Measurements from ENCODE around the gene ANKRD24. TPM values are rescaled to one million over a fixed set of nuclear protein-coding genes. Genes with fewer than 3 reads are reported as not detected.

The ANKRD24 gene
- total and polyA plus RNA-seq, 2 experiments from 2014 or later = 3.7 to 18.0 TPM

DNA sequence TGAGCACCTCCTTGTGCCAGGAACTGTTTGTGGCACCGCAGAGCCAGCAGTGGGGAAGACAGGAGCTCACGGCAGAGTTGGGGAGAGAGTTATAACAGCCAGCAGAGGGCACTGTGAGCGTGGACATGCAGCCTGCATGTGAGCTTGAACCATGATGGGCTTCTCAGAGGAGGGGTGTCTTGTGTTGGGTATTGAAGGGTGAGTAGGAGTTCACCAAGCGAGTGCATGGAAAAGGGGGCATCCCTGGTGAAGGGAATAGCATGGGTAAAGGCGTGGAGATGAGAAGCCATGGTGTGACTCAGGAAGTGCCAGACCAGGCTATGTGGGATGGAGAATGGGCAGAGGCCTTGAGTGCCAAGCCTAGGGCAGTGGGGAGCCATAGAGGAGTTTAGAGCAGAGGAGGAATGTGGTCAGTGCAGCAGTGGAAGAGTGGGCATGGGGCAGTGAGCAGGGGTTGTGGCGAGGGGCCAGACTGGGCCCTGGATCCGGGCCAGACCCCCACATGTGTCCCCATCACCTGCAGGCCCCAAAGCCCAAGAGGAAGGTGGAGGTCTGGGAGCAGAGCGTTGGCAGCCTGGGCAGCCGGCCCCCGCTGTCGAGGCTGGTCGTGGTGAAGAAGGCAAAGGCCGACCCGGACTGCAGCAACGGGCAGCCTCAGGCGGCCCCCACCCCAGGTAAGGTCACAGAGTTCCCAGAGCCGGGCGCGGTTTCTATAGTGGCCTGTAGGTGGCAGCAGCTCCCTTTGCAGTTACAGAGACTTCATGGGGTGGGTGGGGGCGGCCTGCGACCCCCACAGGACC, 84.8 kb downstream of the ANKRD24 start:
- H3K4me2 ChIP-seq = no peak overlapping the region
- peaks cover 39% of the 10 kb centered on the region for H3K36me3 Mint-ChIP-seq (ENCODE audit: low read depth)
- no peak overlapping the region for H3K27ac Mint-ChIP-seq
- no peak overlapping the region for H2AFZ ChIP-seq
- H3K9me2 ChIP-seq (ENCODE audit: insufficient read depth) = no peaks in the 10 kb centered on the region
- no peaks in the 10 kb centered on the region; the same call in 1 of the 2 replicates for H4K20me1 ChIP-seq (replicated peaks; ENCODE audit: insufficient read depth)
- no peak overlapping the region for H3K4me3 ChIP-seq
- 0 out of 3 replicates have a peak, but pooled peaks cover 3% of the 10 kb centered on the region for H3K4me1 Mint-ChIP-seq
- H3K4me1 ChIP-seq (ENCODE audit: insufficient read depth) = no peaks in the 10 kb centered on the region
- H3K27ac ChIP-seq (ENCODE audit: low read depth) = no peak overlapping the region
- H3K9me3 Mint-ChIP-seq = no peaks in the 10 kb centered on the region
- ATAC-seq (peak; percentile 95), DNase-seq (ENCODE audit: low spot score) (peak; percentile 93)
- H3K27me3 ChIP-seq (ENCODE audit: insufficient read depth) = no peaks in the 10 kb centered on the region
- H3K36me3 ChIP-seq (ENCODE audit: insufficient read depth) = no peaks in the 10 kb centered on the region; the same call in 1 of the 2 replicates
- no peak for TF ChIP-seq EZH2 (IDR thresholded peaks at IDR 0.05; ENCODE audit: low read depth, unreplicated experiment)
- TF ChIP-seq, protein P1, sequence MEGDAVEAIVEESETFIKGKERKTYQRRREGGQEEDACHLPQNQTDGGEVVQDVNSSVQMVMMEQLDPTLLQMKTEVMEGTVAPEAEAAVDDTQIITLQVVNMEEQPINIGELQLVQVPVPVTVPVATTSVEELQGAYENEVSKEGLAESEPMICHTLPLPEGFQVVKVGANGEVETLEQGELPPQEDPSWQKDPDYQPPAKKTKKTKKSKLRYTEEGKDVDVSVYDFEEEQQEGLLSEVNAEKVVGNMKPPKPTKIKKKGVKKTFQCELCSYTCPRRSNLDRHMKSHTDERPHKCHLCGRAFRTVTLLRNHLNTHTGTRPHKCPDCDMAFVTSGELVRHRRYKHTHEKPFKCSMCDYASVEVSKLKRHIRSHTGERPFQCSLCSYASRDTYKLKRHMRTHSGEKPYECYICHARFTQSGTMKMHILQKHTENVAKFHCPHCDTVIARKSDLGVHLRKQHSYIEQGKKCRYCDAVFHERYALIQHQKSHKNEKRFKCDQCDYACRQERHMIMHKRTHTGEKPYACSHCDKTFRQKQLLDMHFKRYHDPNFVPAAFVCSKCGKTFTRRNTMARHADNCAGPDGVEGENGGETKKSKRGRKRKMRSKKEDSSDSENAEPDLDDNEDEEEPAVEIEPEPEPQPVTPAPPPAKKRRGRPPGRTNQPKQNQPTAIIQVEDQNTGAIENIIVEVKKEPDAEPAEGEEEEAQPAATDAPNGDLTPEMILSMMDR (conservative IDR thresholded peaks at IDR 0.05; ENCODE audit: low read depth in 2 of 2) = peak; percentile 90 to 97
- H3K79me2 ChIP-seq (replicated peaks; ENCODE audit: insufficient read depth) = no peaks in the 10 kb centered on the region
- peaks cover 13% of the 10 kb centered on the region for H3K27me3 Mint-ChIP-seq (ENCODE audit: insufficient read depth, low read depth, poor library complexity)
- no peak overlapping the region for H3K4me3 Mint-ChIP-seq
- no peaks in the 10 kb centered on the region; the same call in 1 of the 2 replicates for H3F3A ChIP-seq (replicated peaks; ENCODE audit: low read depth)

DNA sequence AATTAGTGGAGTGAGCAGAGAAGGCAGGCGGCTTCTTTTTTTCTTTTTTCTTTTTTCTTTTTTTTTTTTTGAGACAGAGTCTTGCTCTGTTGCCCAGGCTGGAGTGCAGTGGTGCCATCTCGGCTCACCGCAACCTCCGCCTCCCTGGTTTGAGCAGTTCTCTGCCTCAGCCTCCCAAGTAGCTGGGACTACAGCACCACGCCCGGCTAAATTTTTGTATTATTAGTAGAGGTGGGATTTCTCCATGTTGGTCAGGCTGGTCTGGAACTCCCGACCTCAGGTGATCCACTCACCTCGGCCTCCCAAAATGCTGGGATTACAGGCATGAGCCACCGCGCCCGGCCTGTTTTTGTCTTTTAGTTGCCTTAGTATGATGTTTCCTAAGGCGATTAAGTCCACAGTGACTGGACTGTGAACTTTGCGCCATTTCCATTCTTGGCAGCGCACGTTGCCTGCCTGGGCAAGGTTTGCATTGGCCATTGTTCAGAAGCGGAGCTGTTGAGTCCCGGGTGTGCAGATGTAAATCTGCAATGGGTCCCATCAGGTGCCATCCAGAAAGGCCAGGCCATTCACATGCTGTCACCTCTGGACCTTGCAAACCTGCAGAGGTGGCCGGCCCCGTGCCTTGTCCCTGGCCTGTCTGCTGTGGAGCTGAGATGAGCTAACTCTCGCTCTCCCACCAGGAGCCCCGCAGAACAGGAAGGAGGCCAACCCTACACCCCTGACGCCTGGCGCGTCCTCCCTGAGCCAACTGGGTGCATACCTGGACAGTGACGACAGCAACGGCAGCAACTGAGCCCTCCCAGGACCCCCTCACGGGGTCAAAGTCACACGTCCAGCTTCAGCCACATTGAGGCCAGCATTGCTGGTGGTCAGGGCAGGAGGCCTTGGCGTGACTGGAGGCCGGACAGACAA, 85.7 kb downstream of the ANKRD24 start:
- H3K27ac Mint-ChIP-seq = no peak overlapping the region
- Histone ChIP-seq H3K79me2 (replicated peaks; ENCODE audit: insufficient read depth) (no peaks in the 10 kb centered on the region), H3K9me2 (ENCODE audit: insufficient read depth) (no peaks in the 10 kb centered on the region), H3K27ac (ENCODE audit: low read depth) (no peak overlapping the region), H3K4me2 (no peak overlapping the region), H4K20me1 (replicated peaks; ENCODE audit: insufficient read depth) (no peaks in the 10 kb centered on the region; the same call in 1 of the 2 replicates), H3K4me3 (no peak overlapping the region), H3K27me3 (ENCODE audit: insufficient read depth) (no peaks in the 10 kb centered on the region), H3K4me1 (ENCODE audit: insufficient read depth) (no peaks in the 10 kb centered on the region), H2AFZ (no peak overlapping the region), H3F3A (replicated peaks; ENCODE audit: low read depth) (no peaks in the 10 kb centered on the region; the same call in 1 of the 2 replicates), H3K36me3 (ENCODE audit: insufficient read depth) (no peaks in the 10 kb centered on the region; the same call in 1 of the 2 replicates)
- no peaks in the 10 kb centered on the region for H3K9me3 Mint-ChIP-seq
- H3K36me3 Mint-ChIP-seq (ENCODE audit: low read depth) = peaks cover 37% of the 10 kb centered on the region
- no peak for DNase-seq (ENCODE audit: low spot score)
- ATAC-seq = no peak
- no peak overlapping the region for H3K4me3 Mint-ChIP-seq
- H3K4me1 Mint-ChIP-seq = 0 out of 3 replicates have a peak, but pooled peaks cover 3% of the 10 kb centered on the region
- peaks cover 13% of the 10 kb centered on the region for H3K27me3 Mint-ChIP-seq (ENCODE audit: insufficient read depth, low read depth, poor library complexity)
- TF ChIP-seq ZNF114 (CRISPR knock-in tag; IDR thresholded peaks at IDR 0.05) = no peak
- TF ChIP-seq POLR2AphosphoS5 (IDR thresholded peaks at IDR 0.05; ENCODE audit: low read depth) = no peak
- TF ChIP-seq, protein P2, sequence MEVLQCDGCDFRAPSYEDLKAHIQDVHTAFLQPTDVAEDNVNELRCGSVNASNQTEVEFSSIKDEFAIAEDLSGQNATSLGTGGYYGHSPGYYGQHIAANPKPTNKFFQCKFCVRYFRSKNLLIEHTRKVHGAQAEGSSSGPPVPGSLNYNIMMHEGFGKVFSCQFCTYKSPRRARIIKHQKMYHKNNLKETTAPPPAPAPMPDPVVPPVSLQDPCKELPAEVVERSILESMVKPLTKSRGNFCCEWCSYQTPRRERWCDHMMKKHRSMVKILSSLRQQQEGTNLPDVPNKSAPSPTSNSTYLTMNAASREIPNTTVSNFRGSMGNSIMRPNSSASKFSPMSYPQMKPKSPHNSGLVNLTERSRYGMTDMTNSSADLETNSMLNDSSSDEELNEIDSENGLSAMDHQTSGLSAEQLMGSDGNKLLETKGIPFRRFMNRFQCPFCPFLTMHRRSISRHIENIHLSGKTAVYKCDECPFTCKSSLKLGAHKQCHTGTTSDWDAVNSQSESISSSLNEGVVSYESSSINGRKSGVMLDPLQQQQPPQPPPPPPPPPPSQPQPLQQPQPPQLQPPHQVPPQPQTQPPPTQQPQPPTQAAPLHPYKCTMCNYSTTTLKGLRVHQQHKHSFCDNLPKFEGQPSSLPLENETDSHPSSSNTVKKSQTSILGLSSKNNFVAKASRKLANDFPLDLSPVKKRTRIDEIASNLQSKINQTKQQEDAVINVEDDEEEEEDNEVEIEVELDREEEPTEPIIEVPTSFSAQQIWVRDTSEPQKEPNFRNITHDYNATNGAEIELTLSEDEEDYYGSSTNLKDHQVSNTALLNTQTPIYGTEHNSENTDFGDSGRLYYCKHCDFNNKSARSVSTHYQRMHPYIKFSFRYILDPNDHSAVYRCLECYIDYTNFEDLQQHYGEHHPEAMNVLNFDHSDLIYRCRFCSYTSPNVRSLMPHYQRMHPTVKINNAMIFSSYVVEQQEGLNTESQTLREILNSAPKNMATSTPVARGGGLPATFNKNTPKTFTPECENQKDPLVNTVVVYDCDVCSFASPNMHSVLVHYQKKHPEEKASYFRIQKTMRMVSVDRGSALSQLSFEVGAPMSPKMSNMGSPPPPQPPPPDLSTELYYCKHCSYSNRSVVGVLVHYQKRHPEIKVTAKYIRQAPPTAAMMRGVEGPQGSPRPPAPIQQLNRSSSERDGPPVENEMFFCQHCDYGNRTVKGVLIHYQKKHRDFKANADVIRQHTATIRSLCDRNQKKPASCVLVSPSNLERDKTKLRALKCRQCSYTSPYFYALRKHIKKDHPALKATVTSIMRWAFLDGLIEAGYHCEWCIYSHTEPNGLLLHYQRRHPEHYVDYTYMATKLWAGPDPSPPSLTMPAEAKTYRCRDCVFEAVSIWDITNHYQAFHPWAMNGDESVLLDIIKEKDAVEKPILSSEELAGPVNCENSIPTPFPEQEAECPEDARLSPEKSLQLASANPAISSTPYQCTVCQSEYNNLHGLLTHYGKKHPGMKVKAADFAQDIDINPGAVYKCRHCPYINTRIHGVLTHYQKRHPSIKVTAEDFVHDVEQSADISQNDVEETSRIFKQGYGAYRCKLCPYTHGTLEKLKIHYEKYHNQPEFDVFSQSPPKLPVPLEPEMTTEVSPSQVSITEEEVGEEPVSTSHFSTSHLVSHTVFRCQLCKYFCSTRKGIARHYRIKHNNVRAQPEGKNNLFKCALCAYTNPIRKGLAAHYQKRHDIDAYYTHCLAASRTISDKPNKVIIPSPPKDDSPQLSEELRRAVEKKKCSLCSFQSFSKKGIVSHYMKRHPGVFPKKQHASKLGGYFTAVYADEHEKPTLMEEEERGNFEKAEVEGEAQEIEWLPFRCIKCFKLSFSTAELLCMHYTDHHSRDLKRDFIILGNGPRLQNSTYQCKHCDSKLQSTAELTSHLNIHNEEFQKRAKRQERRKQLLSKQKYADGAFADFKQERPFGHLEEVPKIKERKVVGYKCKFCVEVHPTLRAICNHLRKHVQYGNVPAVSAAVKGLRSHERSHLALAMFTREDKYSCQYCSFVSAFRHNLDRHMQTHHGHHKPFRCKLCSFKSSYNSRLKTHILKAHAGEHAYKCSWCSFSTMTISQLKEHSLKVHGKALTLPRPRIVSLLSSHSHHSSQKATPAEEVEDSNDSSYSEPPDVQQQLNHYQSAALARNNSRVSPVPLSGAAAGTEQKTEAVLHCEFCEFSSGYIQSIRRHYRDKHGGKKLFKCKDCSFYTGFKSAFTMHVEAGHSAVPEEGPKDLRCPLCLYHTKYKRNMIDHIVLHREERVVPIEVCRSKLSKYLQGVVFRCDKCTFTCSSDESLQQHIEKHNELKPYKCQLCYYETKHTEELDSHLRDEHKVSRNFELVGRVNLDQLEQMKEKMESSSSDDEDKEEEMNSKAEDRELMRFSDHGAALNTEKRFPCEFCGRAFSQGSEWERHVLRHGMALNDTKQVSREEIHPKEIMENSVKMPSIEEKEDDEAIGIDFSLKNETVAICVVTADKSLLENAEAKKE (CRISPR knock-in tag; IDR thresholded peaks at IDR 0.05) = no peak
- TF ChIP-seq, protein P3, sequence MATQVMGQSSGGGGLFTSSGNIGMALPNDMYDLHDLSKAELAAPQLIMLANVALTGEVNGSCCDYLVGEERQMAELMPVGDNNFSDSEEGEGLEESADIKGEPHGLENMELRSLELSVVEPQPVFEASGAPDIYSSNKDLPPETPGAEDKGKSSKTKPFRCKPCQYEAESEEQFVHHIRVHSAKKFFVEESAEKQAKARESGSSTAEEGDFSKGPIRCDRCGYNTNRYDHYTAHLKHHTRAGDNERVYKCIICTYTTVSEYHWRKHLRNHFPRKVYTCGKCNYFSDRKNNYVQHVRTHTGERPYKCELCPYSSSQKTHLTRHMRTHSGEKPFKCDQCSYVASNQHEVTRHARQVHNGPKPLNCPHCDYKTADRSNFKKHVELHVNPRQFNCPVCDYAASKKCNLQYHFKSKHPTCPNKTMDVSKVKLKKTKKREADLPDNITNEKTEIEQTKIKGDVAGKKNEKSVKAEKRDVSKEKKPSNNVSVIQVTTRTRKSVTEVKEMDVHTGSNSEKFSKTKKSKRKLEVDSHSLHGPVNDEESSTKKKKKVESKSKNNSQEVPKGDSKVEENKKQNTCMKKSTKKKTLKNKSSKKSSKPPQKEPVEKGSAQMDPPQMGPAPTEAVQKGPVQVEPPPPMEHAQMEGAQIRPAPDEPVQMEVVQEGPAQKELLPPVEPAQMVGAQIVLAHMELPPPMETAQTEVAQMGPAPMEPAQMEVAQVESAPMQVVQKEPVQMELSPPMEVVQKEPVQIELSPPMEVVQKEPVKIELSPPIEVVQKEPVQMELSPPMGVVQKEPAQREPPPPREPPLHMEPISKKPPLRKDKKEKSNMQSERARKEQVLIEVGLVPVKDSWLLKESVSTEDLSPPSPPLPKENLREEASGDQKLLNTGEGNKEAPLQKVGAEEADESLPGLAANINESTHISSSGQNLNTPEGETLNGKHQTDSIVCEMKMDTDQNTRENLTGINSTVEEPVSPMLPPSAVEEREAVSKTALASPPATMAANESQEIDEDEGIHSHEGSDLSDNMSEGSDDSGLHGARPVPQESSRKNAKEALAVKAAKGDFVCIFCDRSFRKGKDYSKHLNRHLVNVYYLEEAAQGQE (IDR thresholded peaks at IDR 0.05; ENCODE audit: unreplicated experiment) = no peak
